NCI-H1048 (cell line): ENCODE data around the gene RAB3B.

Source experiments
- DNase-seq: peaks from one replicate; lab custom pipeline; 2025; lab: John Stamatoyannopoulos, UW

Gene RAB3B

DNA sequence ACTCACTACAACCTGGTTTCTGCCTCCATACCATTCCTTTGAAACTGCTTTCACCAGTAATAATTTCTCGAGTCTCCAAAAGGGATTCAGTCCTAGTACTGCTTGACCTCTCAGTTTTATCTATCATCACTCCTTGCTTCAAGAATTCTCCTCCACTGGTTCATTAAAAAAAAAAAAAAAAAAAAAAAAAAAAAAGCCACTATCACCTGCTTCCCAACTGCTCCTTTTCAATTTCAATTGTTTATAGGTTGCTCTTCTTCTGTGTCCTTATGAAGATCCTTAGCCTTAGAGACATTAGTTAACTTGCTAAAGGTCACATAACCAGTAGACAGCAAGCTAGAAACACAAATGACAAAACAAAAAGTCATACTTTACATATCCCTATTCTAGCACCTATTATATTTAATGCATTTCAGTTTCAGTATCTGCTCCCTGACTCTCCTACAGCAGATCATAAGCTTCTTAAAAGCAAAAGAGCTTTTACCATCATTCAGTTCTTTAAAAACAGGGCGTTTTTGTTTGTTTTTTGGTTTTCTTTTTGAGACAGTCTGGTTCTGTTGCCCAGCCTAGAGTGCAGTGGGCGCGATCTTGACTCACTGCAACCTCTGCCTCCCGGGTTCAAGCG lies 119.0 kb downstream of the RAB3B start:
- DNase-seq = no peak

DNA sequence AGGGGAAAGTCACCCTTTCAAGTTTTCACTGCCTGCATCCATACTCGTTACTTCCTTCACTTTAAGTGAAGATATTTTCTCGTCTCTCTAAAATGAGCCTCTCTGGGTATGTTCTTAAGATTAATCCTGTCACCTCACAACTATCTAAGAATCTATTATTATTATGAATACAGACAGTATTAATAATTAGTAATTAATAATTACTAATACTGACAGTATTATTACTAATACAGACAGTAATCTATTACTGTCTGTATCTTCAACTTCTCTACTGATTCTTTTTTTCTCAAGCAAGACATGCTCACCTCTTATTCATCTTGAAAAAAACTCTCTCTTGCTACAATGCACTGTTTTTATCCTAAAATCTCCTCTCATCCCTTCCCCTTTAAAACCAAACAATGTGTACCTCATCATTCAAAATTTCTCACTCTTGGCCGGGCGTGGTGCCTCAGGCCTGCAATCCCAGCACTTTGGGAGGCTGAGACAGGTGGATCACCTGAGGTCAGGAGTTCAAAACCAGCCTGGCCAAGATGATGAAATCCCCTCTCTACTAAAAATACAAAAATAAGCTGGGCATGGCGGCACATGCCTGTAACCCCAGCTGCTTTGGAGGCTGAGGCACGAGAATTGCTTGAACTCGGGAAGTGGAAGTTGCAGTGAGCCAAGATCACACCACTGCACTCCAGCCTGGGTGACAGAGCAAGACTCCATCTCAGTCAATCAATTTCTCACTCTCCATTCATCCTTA lies 119.7 kb downstream of the RAB3B start:
- DNase-seq = no peak

DNA sequence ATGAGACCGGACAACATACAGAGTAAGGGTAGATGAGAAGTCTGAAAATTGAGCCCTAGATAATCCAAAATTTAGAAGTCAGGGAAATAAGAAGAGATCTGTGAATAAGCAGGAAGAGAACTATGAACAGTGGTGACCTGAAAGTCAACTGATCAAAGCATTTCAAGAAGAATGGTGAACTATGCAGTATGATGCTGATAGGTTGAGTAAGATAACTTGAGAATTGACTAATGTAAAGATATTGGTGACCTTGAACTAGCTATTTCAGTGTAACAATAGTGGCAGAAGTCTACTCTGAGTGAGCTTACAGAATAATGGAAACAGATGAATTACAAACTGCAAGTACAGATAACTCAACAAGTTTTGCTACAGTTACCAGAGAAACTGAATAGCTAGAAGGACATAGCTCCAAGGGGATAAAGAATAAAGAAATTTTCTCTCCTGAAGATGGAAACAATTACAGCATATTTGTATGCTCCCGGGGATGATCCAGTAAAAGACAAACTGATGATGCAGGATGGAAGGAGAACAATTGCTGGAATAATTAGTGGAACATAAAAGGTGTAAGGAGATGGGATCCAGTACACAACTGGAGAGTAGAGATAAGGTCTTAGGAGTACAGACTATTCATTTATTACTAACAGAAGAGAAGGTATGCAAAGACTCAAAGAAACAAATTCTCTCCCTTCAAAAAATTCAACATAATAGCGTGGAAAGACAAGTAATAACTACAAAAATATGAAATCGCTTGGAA lies 122.8 kb downstream of the RAB3B start:
- no peak for DNase-seq

DNA sequence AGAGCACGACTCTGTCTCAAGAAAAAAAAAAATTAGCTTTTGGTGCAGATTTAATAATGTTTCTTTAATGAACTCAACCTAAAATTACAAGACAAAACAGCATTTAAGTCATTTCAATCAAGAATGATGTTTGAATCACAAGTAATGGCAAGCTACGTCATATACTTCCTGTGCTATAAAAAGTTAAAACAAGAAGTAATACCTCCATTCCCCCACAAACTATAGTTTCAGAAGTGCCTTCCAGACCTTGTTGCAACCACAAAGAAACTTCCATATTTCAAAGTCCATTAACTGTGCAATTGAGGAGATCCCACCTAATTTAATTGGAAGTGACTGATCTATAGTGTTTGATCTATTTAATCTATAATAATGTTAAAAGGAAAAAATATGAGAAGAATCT lies 127.1 kb downstream of the RAB3B start:
- DNase-seq = no peak

DNA sequence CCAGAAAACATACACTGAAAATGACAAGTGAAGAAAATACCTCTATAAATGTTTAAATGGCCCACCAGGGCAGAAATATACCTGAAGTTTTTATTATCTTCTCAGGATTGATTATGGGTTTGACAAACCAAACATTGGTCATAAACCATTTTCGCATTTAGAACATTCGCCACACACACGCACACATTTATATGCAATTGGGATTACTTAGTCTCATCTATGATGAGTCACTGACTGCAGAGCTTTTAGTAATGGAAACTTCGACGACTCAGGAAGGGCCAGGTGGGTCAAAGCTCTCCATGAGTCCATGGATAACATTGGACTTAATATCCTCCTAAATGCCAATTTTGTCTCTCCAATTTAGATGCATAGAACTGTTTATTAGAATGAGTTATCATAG lies 128.8 kb downstream of the RAB3B start:
- no peak for DNase-seq

DNA sequence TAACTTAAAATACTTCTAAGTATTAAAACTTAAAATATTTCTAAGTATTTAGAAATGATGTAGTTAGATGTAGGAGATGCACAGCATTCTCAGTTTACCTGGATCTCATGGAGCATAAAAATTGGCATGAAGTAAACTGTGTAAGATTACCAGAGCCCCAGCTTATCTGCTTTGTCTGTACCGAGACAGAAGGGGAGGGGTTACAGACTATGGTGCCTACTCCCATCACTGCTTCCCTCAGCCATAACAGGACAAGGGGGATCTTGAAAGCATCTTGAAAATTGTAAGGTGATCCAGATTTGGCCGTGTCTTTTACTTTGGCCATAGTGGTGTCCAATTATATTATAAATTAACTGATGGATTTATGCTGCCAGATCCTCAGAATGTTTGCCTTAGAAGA lies 130.8 kb downstream of the RAB3B start:
- no peak for DNase-seq

DNA sequence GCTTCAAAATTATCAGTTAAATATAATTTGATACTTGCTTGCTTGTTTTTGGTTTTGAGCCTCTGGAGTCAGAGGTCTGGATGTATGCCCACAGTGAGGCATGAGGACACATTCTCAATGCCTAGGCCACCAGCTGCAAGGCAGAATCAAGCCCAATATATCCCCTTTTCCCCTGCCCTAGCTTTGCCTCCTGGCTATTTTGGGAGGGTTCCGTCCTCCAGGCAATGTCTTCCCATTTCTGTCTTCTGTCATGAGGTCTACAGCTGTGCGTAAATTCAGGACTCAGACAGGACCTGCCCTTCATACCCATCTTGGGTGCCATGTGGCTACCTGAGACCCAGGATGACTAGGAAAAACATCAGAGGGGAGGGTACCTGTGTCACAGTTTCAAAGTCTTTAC lies 131.2 kb downstream of the RAB3B start:
- DNase-seq = no peak

DNA sequence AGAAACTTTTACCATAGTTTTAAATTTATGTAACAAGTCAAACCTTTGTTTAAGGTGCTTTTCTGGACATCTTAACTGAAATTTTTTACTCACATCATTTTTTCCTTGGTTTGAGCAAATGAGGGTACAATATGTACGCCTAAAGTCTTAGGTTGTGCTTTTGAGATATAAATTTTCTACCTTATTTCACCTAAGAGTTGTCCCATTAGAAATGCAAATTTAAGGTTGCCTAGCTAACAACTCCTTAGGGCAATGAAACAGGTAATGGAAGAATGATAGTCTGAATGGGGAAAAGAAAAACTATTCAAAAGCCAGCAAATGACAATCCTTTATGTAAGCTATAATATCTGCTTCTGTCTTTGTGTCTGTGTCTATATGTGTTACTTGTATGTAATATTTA lies 131.6 kb downstream of the RAB3B start:
- DNase-seq = no peak
